Measurements from ENCODE around the gene TDRD7.
A peak's percentile ranks its signal among the peaks of the same experiment; 100 is the strongest.

Gene TDRD7

DNA sequence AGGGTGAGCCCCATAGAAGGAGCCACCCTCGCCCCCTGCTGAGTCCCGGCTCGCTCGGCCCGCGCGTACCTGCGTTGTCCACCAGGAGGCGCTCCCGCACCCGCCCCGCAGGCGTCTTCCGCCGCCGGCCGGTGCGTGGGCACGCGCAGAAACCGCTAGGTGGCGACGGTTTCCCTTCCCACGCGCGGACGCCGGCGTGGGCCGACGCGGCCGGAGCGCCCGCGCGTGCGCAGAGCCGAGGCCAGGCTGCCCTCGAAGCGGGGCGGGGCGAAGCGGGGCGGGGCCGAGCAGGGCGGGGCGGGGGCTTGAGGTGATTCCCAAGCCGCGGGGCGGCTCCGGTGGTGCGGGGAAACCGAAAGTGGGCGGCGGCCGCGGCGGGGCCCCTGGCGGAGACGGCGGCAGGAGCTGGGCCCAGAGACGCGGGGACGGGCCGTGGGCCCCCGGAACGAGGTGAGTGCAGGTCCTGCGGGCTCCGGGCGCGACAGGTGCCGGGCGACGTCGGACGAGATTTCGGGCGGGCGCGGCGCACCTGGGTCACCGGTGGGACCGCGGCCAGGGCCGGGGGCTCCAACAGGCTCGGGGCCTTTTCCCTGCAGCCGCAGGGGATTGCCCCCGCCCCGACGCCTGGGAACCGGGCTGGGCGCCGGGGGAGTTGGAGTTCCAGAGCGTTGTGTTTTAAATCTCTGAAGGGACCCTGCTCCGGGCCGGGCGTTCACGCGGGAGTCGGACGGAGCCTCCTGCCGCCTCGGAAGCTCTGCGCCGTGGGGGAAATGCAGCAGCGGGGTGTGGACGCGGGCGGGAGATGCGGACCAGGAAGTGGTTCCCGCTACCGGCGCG, at the start of gene TDRD7 (continued):
- TF ChIP-seq ZNF2 (tag by site-specific recombination; IDR thresholded peaks at IDR 0.05) = no peak
- TF ChIP-seq ZNF621 (tag by site-specific recombination; IDR thresholded peaks at IDR 0.05) = no peak
- TF ChIP-seq ZFHX2 (tag by site-specific recombination; conservative IDR thresholded peaks at IDR 0.05) = peak; percentile 89
- TF ChIP-seq ZNF37A (tag by site-specific recombination; IDR thresholded peaks at IDR 0.05) = no peak
- TF ChIP-seq ZNF48 (tag by site-specific recombination; IDR thresholded peaks at IDR 0.05) = no peak
- TF ChIP-seq ZNF311 (tag by site-specific recombination; IDR thresholded peaks at IDR 0.05; ENCODE audit: borderline replicate concordance) = no peak
- TF ChIP-seq ZNF169 (tag by site-specific recombination; IDR thresholded peaks at IDR 0.05) = no peak
- no peak for TF ChIP-seq BCL11B (tag by site-specific recombination; IDR thresholded peaks at IDR 0.05; ENCODE audit: low read depth)
- peak; percentile 70; the same call in 1 of the 2 replicates for TF ChIP-seq ZNF660 (tag by site-specific recombination; IDR thresholded peaks at IDR 0.05)
- no peak for TF ChIP-seq KLF9 (tag by site-specific recombination; IDR thresholded peaks at IDR 0.05; ENCODE audit: low read depth)
- TF ChIP-seq ZNF610 (tag by site-specific recombination; IDR thresholded peaks at IDR 0.05; ENCODE audit: borderline replicate concordance) = no peak; the same call in 1 of the 2 replicates
- TF ChIP-seq, protein P1, sequence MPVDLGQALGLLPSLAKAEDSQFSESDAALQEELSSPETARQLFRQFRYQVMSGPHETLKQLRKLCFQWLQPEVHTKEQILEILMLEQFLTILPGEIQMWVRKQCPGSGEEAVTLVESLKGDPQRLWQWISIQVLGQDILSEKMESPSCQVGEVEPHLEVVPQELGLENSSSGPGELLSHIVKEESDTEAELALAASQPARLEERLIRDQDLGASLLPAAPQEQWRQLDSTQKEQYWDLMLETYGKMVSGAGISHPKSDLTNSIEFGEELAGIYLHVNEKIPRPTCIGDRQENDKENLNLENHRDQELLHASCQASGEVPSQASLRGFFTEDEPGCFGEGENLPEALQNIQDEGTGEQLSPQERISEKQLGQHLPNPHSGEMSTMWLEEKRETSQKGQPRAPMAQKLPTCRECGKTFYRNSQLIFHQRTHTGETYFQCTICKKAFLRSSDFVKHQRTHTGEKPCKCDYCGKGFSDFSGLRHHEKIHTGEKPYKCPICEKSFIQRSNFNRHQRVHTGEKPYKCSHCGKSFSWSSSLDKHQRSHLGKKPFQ (tag by site-specific recombination; IDR thresholded peaks at IDR 0.05) = no peak
- TF ChIP-seq, protein P2, sequence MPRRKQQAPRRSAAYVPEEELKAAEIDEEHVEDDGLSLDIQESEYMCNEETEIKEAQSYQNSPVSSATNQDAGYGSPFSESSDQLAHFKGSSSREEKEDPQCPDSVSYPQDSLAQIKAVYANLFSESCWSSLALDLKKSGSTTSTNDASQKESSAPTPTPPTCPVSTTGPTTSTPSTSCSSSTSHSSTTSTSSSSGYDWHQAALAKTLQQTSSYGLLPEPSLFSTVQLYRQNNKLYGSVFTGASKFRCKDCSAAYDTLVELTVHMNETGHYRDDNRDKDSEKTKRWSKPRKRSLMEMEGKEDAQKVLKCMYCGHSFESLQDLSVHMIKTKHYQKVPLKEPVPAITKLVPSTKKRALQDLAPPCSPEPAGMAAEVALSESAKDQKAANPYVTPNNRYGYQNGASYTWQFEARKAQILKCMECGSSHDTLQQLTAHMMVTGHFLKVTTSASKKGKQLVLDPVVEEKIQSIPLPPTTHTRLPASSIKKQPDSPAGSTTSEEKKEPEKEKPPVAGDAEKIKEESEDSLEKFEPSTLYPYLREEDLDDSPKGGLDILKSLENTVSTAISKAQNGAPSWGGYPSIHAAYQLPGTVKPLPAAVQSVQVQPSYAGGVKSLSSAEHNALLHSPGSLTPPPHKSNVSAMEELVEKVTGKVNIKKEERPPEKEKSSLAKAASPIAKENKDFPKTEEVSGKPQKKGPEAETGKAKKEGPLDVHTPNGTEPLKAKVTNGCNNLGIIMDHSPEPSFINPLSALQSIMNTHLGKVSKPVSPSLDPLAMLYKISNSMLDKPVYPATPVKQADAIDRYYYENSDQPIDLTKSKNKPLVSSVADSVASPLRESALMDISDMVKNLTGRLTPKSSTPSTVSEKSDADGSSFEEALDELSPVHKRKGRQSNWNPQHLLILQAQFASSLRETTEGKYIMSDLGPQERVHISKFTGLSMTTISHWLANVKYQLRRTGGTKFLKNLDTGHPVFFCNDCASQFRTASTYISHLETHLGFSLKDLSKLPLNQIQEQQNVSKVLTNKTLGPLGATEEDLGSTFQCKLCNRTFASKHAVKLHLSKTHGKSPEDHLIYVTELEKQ (tag by site-specific recombination; IDR thresholded peaks at IDR 0.05; ENCODE audit: borderline replicate concordance) = no peak
- no peak for TF ChIP-seq ZNF488 (tag by site-specific recombination; IDR thresholded peaks at IDR 0.05)
- no peak for TF ChIP-seq ZFP3 (tag by site-specific recombination; IDR thresholded peaks at IDR 0.05; ENCODE audit: low read depth)
- no peak for TF ChIP-seq ATF2 (tag by site-specific recombination; IDR thresholded peaks at IDR 0.05; ENCODE audit: low read depth)
- no peak for TF ChIP-seq ZNF544 (tag by site-specific recombination; IDR thresholded peaks at IDR 0.05)
- no peak for TF ChIP-seq ZNF19 (tag by site-specific recombination; IDR thresholded peaks at IDR 0.05; ENCODE audit: low read depth)
- no peak for TF ChIP-seq ZNF302 (tag by site-specific recombination; IDR thresholded peaks at IDR 0.05; ENCODE audit: low read depth)
- peak; percentile 53 for TF ChIP-seq ZNF335 (tag by site-specific recombination; conservative IDR thresholded peaks at IDR 0.05)
- no peak for TF ChIP-seq RBAK (tag by site-specific recombination; IDR thresholded peaks at IDR 0.05)
- no peak for TF ChIP-seq ZNF518A (tag by site-specific recombination; conservative IDR thresholded peaks at IDR 0.05; ENCODE audit: low read depth)
- no peak for TF ChIP-seq ZNF670 (tag by site-specific recombination; IDR thresholded peaks at IDR 0.05; ENCODE audit: low read depth)
- TF ChIP-seq OSR2 (tag by site-specific recombination; IDR thresholded peaks at IDR 0.05) = no peak
- TF ChIP-seq ZBTB20 (tag by site-specific recombination; IDR thresholded peaks at IDR 0.05) = peak; percentile 54; the same call in 1 of the 2 replicates
- TF ChIP-seq KLF1 (tag by site-specific recombination; IDR thresholded peaks at IDR 0.05) = peak; percentile 8; the same call in 1 of the 2 replicates
- no peak for TF ChIP-seq ZNF837 (tag by site-specific recombination; IDR thresholded peaks at IDR 0.05)
- peak; percentile 90 for TF ChIP-seq ZNF10 (tag by site-specific recombination; IDR thresholded peaks at IDR 0.05)

All from HEK293 (cell line).